Activated naive CD8-positive, alpha-beta T cell treated with anti-CD3 and anti-CD28 coated beads, Interleukin-2, amount 50 U/mL, for 16 hours (primary cell): ENCODE results near the gene KLHL7.
"Not testable (repeated sequence)": the region's sequence is repeated elsewhere in the genome, so short reads cannot be mapped to it uniquely, and the experiment has no call there.

Experiments
- DNase-seq: peaks from one replicate; pipeline ENCODE4 v3.0.0-alpha.2; 2020; ENCODE audit warnings: low read depth, low spot score

KLHL7 gene

GRCh38 chr7:23106823-23107663 is 1.5 kb downstream of the KLHL7 start:
- DNase-seq = no peak

- DNase-seq = no peak
These were observed 2.2 kb downstream of the KLHL7 start for GRCh38 chr7:23107781-23108180.

GRCh38 chr7:23108995-23109394 is 3.4 kb downstream of the KLHL7 start:
- no peak for DNase-seq

- no peak for DNase-seq
These were observed 3.9 kb downstream of the KLHL7 start for GRCh38 chr7:23109470-23109869.

GRCh38 chr7:23114896-23115295 is 9.3 kb downstream of the KLHL7 start:
- DNase-seq = no peak

GRCh38 chr7:23115991-23116390 is 10.4 kb downstream of the KLHL7 start:
- DNase-seq = no peak

GRCh38 chr7:23117841-23118240 is 12.3 kb downstream of the KLHL7 start:
- no peak for DNase-seq

- no peak for DNase-seq
These were observed 14.5 kb downstream of the KLHL7 start for GRCh38 chr7:23120106-23120505.

GRCh38 chr7:23121165-23121564 is 15.6 kb downstream of the KLHL7 start:
- DNase-seq = no peak

- DNase-seq = no peak
These were observed 17.4 kb downstream of the KLHL7 start for GRCh38 chr7:23123007-23123406.

- DNase-seq = no peak
These were observed 17.9 kb downstream of the KLHL7 start for GRCh38 chr7:23123465-23123864.

- DNase-seq = no peak
These were observed 23.5 kb downstream of the KLHL7 start for GRCh38 chr7:23129036-23129435.

- DNase-seq = not testable (repeated sequence)
These were observed 26.2 kb downstream of the KLHL7 start for GRCh38 chr7:23131799-23132198.

GRCh38 chr7:23133797-23134196 is 28.2 kb downstream of the KLHL7 start:
- DNase-seq = no peak

GRCh38 chr7:23135755-23136154 is 30.2 kb downstream of the KLHL7 start:
- DNase-seq = no peak

- no peak for DNase-seq
These were observed 30.6 kb downstream of the KLHL7 start for GRCh38 chr7:23136216-23136615.

GRCh38 chr7:23157679-23158078 is 52.1 kb downstream of the KLHL7 start:
- DNase-seq = no peak

GRCh38 chr7:23158546-23158945 is 53.0 kb downstream of the KLHL7 start:
- DNase-seq = no peak

- no peak for DNase-seq
These were observed 55.9 kb downstream of the KLHL7 start for GRCh38 chr7:23161482-23161881.

- no peak for DNase-seq
These were observed 59.3 kb downstream of the KLHL7 start for GRCh38 chr7:23164846-23165245.

GRCh38 chr7:23165316-23165715 is 59.7 kb downstream of the KLHL7 start:
- no peak for DNase-seq

GRCh38 chr7:23167691-23168090 is 62.1 kb downstream of the KLHL7 start:
- DNase-seq = no peak

GRCh38 chr7:23168111-23168885 is 62.7 kb downstream of the KLHL7 start:
- no peak for DNase-seq
